ENCODE measurements around the gene ZSCAN16. TPM values are rescaled to one million over a fixed set of nuclear protein-coding genes. Genes with fewer than 3 reads are reported as not detected.
"Not testable (repeated sequence)": the region's sequence is repeated elsewhere in the genome, so short reads cannot be mapped to it uniquely, and the experiment has no call there.

The ZSCAN16 gene
- total RNA-seq, 2 donors from 2014 or later, result 1.3 to 5.9 TPM

DNA sequence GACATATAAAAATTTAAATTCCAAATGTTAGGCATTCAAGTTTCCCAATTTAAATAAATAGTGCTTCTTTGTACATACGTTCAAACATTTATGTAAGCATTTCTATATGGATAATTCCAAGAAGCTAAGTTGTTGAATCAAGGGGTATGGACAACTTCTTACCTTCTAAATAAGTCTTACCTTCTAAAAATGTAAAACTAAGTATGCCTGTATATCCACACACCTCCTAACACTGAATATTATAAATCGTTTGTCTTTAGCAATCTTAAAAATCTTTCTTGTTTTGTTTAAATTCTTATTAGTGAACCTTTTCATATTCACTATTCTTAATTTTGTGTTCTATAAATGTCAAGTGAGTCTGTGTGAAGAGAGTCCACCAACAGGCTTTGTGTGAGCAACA is 2.5 kb upstream of the ZSCAN16 start:
- intact Hi-C loops (cut with DNase I), result loop anchor here (10.0 kb wide), 1 partner anchor 133 kb away; the partner anchor contains the start of genes NKAPL and ZKSCAN4

DNA sequence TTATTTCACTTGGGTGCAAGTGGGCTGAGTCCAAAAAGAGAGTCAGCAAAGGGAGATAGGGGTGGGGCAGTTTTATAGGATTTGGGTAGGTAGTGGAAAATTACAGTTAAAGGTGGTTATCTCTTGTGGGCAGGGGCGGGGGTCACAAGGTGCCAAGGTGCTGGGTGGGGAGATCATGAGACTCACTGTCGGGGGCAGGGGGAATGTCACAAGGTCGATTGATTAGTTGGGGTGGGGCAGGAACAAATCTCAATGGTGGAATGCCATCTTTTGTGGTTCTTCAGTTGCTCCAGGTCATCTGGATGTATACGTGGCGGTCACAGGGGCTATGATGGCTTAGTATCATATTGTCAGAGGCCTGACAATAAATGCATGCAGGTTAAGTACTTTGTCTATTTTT is 2.1 kb upstream of the ZSCAN16 start:
- not testable (repeated sequence) for H3K27me3 ChIP-seq; ATAC-seq; H3K9me3 ChIP-seq; H3K27ac ChIP-seq; DNase-seq; H3K4me3 ChIP-seq; H3K36me3 ChIP-seq (replicated peaks in 1 of 2; ENCODE audit: insufficient read depth in 1 of 2, low read depth in 2 of 2)
- intact Hi-C loops (cut with DNase I), result loop anchor here (10.0 kb wide), 1 partner anchor 133 kb away; the partner anchor contains the start of genes NKAPL and ZKSCAN4
- 86 to 89% methylated on average over 5 of the region's 5 CpGs for WGBS, 2 donors
- H3K4me1 ChIP-seq, result peaks cover 15% of the 10 kb centered on the region

More for the DNA sequence above, 2.5 kb upstream of the ZSCAN16 start:
- H3K36me3 ChIP-seq (replicated peaks in 1 of 2; ENCODE audit: insufficient read depth in 1 of 2, low read depth in 2 of 2), result peaks cover 0 to 6% of the 10 kb centered on the region in 2 donors
- no peak overlapping the region for H3K4me3 ChIP-seq
- no peak for TF ChIP-seq POLR2A (IDR thresholded peaks at IDR 0.05)
- TF ChIP-seq, protein P1, sequence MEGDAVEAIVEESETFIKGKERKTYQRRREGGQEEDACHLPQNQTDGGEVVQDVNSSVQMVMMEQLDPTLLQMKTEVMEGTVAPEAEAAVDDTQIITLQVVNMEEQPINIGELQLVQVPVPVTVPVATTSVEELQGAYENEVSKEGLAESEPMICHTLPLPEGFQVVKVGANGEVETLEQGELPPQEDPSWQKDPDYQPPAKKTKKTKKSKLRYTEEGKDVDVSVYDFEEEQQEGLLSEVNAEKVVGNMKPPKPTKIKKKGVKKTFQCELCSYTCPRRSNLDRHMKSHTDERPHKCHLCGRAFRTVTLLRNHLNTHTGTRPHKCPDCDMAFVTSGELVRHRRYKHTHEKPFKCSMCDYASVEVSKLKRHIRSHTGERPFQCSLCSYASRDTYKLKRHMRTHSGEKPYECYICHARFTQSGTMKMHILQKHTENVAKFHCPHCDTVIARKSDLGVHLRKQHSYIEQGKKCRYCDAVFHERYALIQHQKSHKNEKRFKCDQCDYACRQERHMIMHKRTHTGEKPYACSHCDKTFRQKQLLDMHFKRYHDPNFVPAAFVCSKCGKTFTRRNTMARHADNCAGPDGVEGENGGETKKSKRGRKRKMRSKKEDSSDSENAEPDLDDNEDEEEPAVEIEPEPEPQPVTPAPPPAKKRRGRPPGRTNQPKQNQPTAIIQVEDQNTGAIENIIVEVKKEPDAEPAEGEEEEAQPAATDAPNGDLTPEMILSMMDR (IDR thresholded peaks at IDR 0.05), result no peak
- peaks cover 15% of the 10 kb centered on the region for H3K4me1 ChIP-seq
- ATAC-seq, result no peak
- DNase-seq, result no peak
- H3K27ac ChIP-seq, result no peak overlapping the region
- 87 to 94% methylated on average over 2 of the region's 2 CpGs for WGBS, 2 donors
- H3K27me3 ChIP-seq, result no peaks in the 10 kb centered on the region
- no peaks in the 10 kb centered on the region for H3K9me3 ChIP-seq

DNA sequence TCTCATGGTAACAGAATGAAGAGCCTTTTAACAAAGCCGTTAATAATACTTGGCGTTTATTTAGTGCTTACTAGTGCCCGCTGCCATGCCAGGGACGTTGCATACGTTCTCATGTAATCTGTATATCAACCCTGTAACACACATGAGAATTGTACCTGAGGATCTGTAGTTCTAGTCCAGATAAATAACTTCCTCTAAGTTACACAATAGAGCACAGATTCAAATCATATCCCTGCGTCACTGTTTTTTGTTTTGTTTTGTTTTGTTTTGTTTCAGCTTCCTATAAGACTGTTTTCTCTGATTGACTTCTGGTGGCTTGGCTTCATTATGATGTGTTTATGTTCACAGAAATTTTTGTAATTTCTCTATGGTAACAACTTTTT is 553 bp downstream of the ZSCAN16 start:
- WGBS, 2 donors, result 3 to 6% methylated on average over 6 of the region's 6 CpGs
- Histone ChIP-seq H3K36me3 (replicated peaks in 1 of 2; ENCODE audit: insufficient read depth in 1 of 2, low read depth in 2 of 2) (peaks cover 5 to 6% of the 10 kb centered on the region in 2 donors), H3K4me3 (peak overlapping the region; percentile 48 to 64), H3K9me3 (no peaks in the 10 kb centered on the region), H3K4me1 (peaks cover 15% of the 10 kb centered on the region), H3K27me3 (no peaks in the 10 kb centered on the region), H3K27ac (peak overlapping the region in 1 of 4 donors; percentile 66)
- TF ChIP-seq, protein P1 (IDR thresholded peaks at IDR 0.05), result no peak
- TF ChIP-seq POLR2A (IDR thresholded peaks at IDR 0.05), result no peak
- intact Hi-C loops (cut with DNase I), result loop anchor here (10.0 kb wide), 1 partner anchor 130 kb away; the partner anchor contains the start of genes NKAPL and ZKSCAN4
- DNase-seq, result no peak
- ATAC-seq, result no peak

DNA sequence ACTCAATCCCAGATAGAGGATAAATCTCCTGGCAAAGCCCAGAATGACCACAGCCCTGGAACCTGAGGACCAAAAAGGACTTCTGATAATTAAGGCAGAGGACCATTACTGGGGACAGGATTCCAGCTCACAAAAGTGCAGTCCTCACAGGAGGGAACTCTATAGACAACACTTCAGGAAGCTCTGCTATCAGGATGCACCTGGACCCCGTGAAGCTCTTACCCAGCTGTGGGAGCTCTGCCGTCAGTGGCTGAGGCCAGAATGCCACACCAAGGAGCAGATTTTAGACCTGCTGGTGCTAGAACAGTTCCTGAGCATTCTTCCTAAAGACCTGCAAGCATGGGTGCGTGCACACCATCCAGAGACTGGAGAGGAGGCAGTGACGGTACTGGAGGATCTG is 992 bp downstream of the ZSCAN16 start:
- Histone ChIP-seq H3K27me3 (no peaks in the 10 kb centered on the region), H3K9me3 (no peaks in the 10 kb centered on the region), H3K4me3 (no peak overlapping the region), H3K4me1 (peaks cover 15% of the 10 kb centered on the region), H3K27ac (no peak overlapping the region), H3K36me3 (replicated peaks in 1 of 2; ENCODE audit: insufficient read depth in 1 of 2, low read depth in 2 of 2) (peaks cover under 1 to 6% of the 10 kb centered on the region in 2 donors)
- 61 to 77% methylated on average over 4 of the region's 4 CpGs for WGBS, 2 donors
- DNase-seq, result no peak
- ATAC-seq, result no peak
- intact Hi-C loops (cut with DNase I), result loop anchor here (10.0 kb wide), 1 partner anchor 129 kb away; the partner anchor contains the start of genes NKAPL and ZKSCAN4
- TF ChIP-seq, protein P1 (IDR thresholded peaks at IDR 0.05), result no peak
- TF ChIP-seq POLR2A (IDR thresholded peaks at IDR 0.05), result no peak

DNA sequence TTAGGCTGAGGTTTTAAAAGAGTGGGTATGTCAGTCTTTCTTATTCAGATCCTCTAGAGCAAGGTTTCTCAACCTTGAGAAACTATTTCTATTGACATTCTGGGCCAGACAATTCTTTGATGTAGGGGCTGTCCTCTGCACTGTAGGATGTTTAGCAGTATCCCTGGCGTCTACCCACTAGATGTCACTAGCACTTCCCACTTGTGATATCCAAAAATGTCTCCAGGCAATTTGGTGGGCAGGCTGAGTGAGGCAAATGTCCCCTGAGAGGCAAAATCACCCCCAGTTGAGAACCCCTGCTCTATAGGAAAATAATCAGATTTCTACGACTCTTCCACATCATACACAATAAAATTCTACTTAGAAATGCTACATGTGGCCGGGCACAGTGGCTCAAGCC is 9.6 kb downstream of the ZSCAN16 start:
- Histone ChIP-seq H3K36me3 (replicated peaks in 1 of 2; ENCODE audit: insufficient read depth in 1 of 2, low read depth in 2 of 2) (peaks cover 0 to 4% of the 10 kb centered on the region in 2 donors), H3K4me1 (peaks cover 17% of the 10 kb centered on the region), H3K9me3 (no peaks in the 10 kb centered on the region), H3K4me3 (no peak overlapping the region), H3K27me3 (no peaks in the 10 kb centered on the region), H3K27ac (no peak overlapping the region)
- no peak for DNase-seq
- intact Hi-C loops (cut with DNase I), result loop anchor here (10.0 kb wide), 1 partner anchor 221 kb away; no protein-coding TSS in a partner anchor
- WGBS, 2 donors, result 55 to 60% methylated on average over 2 to 3 of the region's 3 CpGs
- TF ChIP-seq, protein P1 (IDR thresholded peaks at IDR 0.05), result peak in 1 of 7 experiments; percentile 18
- no peak for TF ChIP-seq POLR2A (IDR thresholded peaks at IDR 0.05)
- no peak for ATAC-seq
